HG03045 (cell line): ENCODE results near the gene BDNF.

Experiments
- ATAC-seq: cut with Tn5 transposase; IDR thresholded peaks from one replicate; pipeline ENCODE4 v1.9.1; 2021; ENCODE audit warnings: mild to moderate bottlenecking, moderate library complexity; ENCODE audit not compliant: unreplicated experiment

Gene BDNF

GRCh38 chr11:27605422-27605821 is 94.8 kb downstream of the BDNF start:
- no peak for ATAC-seq
